H9 (cell line): ENCODE results near the gene MB. TPM values are rescaled to one million over a fixed set of nuclear protein-coding genes. Genes with fewer than 3 reads are reported as not detected.

Experiments used
- DNase-seq: peaks from one replicate; pipeline ENCODE4 v3.0.0-alpha.2; 2017
- H2AFZ ChIP-seq: one replicate; pipeline ENCODE4 v1.6.1; 2013; ENCODE audit warnings: mild to moderate bottlenecking, low read length, control low read depth, moderate library complexity
- H2AK5ac ChIP-seq: 2 replicates; pipeline ENCODE4 v1.6.1; 2013; ENCODE audit warnings: low read length, control low read depth, mixed read lengths; ENCODE audit not compliant: insufficient read length
- H2BK120ac ChIP-seq: one replicate; pipeline ENCODE4 v1.6.1; 2013; ENCODE audit warnings: low read depth, mild to moderate bottlenecking, low read length, control low read depth, inconsistent platforms; ENCODE audit not compliant: poor library complexity, severe bottlenecking
- H2BK12ac ChIP-seq: 2 replicates; pipeline ENCODE4 v1.6.1; 2013; ENCODE audit warnings: low read length, control low read depth, mixed read lengths, low read depth; ENCODE audit not compliant: insufficient read length
- H2BK15ac ChIP-seq: 2 replicates; pipeline ENCODE4 v1.6.1; 2013; ENCODE audit warnings: low read depth, low read length, control low read depth
- H2BK20ac ChIP-seq: one replicate; pipeline ENCODE4 v1.6.1; 2013; ENCODE audit warnings: low read depth, mild to moderate bottlenecking, low read length, control low read depth, inconsistent platforms; ENCODE audit not compliant: poor library complexity, severe bottlenecking
- H2BK5ac ChIP-seq: 2 replicates; pipeline ENCODE4 v1.6.1; 2013; ENCODE audit warnings: low read length, control low read depth, mixed read lengths; ENCODE audit not compliant: insufficient read length
- H3K14ac ChIP-seq: 2 replicates; pipeline ENCODE4 v1.6.1; 2013; ENCODE audit warnings: low read length, control low read depth; ENCODE audit not compliant: insufficient read depth
- H3K18ac ChIP-seq: 2 replicates; pipeline ENCODE4 v1.6.1; 2013; ENCODE audit warnings: low read depth, mild to moderate bottlenecking, mixed read lengths, low read length, control low read depth; ENCODE audit not compliant: insufficient read length
- H3K23ac ChIP-seq: 2 replicates; pipeline ENCODE4 v1.6.1; 2013; ENCODE audit warnings: low read length, control low read depth, mixed read lengths, low read depth; ENCODE audit not compliant: insufficient read length
- H3K23me2 ChIP-seq: 2 replicates; pipeline ENCODE4 v1.6.1; 2013; ENCODE audit warnings: low read depth, mild to moderate bottlenecking, mixed read lengths, low read length, control low read depth; ENCODE audit not compliant: insufficient read length, poor library complexity, severe bottlenecking
- H3K27ac ChIP-seq: 2 replicates; pipeline ENCODE4 v1.5.1; 2013; ENCODE audit warnings: low read length, control low read depth, mixed read lengths, low read depth; ENCODE audit not compliant: insufficient read length
- H3K27me3 ChIP-seq: 2 replicates; pipeline ENCODE4 v1.6.1; 2013; ENCODE audit warnings: low read length, control low read depth, inconsistent platforms; ENCODE audit not compliant: insufficient read depth
- H3K4ac ChIP-seq: 2 replicates; pipeline ENCODE4 v1.6.1; 2013; ENCODE audit warnings: low read depth, mild to moderate bottlenecking, control low read depth, inconsistent platforms, low read length, moderate library complexity
- H3K4me1 ChIP-seq: 2 replicates; pipeline ENCODE4 v1.6.1; 2013; ENCODE audit warnings: low read length, control low read depth, inconsistent platforms; ENCODE audit not compliant: insufficient read depth
- H3K4me2 ChIP-seq: 2 replicates; pipeline ENCODE4 v1.6.1; 2013; ENCODE audit warnings: low read length, control low read depth, mixed read lengths; ENCODE audit not compliant: insufficient read length, insufficient read depth
- H3K56ac ChIP-seq: 2 replicates; pipeline ENCODE4 v1.6.1; 2013; ENCODE audit warnings: low read depth, mild to moderate bottlenecking, mixed read lengths, low read length, control low read depth; ENCODE audit not compliant: insufficient read length
- H3K79me1 ChIP-seq: 2 replicates; pipeline ENCODE4 v1.6.1; 2013; ENCODE audit warnings: low read depth, mild to moderate bottlenecking, moderate library complexity, low read length, control low read depth, inconsistent platforms; ENCODE audit not compliant: insufficient read depth, poor library complexity, severe bottlenecking
- H3K79me2 ChIP-seq: 2 replicates; pipeline ENCODE4 v1.6.1; 2013; ENCODE audit warnings: low read length, control low read depth, inconsistent platforms; ENCODE audit not compliant: insufficient read depth
- H3K9ac ChIP-seq: 2 replicates; pipeline ENCODE4 v1.6.1; 2013; ENCODE audit warnings: low read length, control low read depth, mixed read lengths; ENCODE audit not compliant: insufficient read length; ENCODE audit errors: extremely low read depth
- H3K9me3 ChIP-seq: one replicate; pipeline ENCODE4 v1.6.1; 2013; ENCODE audit warnings: low read depth, low read length, inconsistent platforms; ENCODE audit not compliant: control insufficient read depth
- H3T11ph ChIP-seq: one replicate; pipeline ENCODE4 v1.6.1; 2013; ENCODE audit warnings: mild to moderate bottlenecking, low read length, control low read depth, inconsistent platforms
- H4K20me1 ChIP-seq: one replicate; pipeline ENCODE4 v1.6.1; 2013; ENCODE audit not compliant: control insufficient read depth, insufficient read length, insufficient read depth
- H4K5ac ChIP-seq: 2 replicates; pipeline ENCODE4 v1.6.1; 2013; ENCODE audit warnings: low read depth, mild to moderate bottlenecking, mixed read lengths, low read length, control low read depth; ENCODE audit not compliant: insufficient read length
- H4K8ac ChIP-seq: replicated peaks from 2 replicates; pipeline ENCODE4 v1.6.1; 2013; ENCODE audit warnings: low read length, control low read depth, mixed read lengths, low read depth; ENCODE audit not compliant: insufficient read length
- H4K91ac ChIP-seq: 2 replicates; pipeline ENCODE4 v1.6.1; 2013; ENCODE audit warnings: low read depth, mild to moderate bottlenecking, moderate library complexity, mixed read lengths, low read length, control low read depth; ENCODE audit not compliant: insufficient read length
- H3K27ac Mint-ChIP-seq, 3 experiments: 2 replicates in 2 of 3; 3 replicates in 1 of 3; pipeline ENCODE4 v1.8.0; 2020 to 2021; ENCODE audit warnings: mixed read lengths in 3 of 3, mild to moderate bottlenecking in 1 of 3, moderate library complexity in 1 of 3
- H3K27me3 Mint-ChIP-seq: 2 replicates; pipeline ENCODE4 v1.8.0; 2021; ENCODE audit warnings: low read depth, mild to moderate bottlenecking, moderate library complexity, mixed read lengths
- H3K36me3 Mint-ChIP-seq, 3 experiments: 2 replicates in 2 of 3; 3 replicates in 1 of 3; pipeline ENCODE4 v1.8.0; 2020 to 2021; ENCODE audit warnings: low read depth in 3 of 3, mixed read lengths in 3 of 3; ENCODE audit not compliant: insufficient read depth in 1 of 3
- H3K4me1 Mint-ChIP-seq, 2 experiments: 2 replicates each; pipeline ENCODE4 v1.8.0; 2020; ENCODE audit warnings: mixed read lengths in 2 of 2
- H3K4me3 Mint-ChIP-seq, 2 experiments: 2 replicates in 1 of 2; 3 replicates in 1 of 2; pipeline ENCODE4 v1.8.0; 2020 to 2021; ENCODE audit warnings: mild to moderate bottlenecking in 2 of 2, mixed read lengths in 2 of 2, moderate library complexity in 1 of 2
- H3K9me3 Mint-ChIP-seq, 2 experiments: 2 replicates in 1 of 2; 3 replicates in 1 of 2; pipeline ENCODE4 v1.8.0; 2020; ENCODE audit warnings: mild to moderate bottlenecking in 2 of 2, mixed read lengths in 2 of 2, moderate library complexity in 1 of 2
- WGBS: extraction: QIAGEN DNeasy Blood & Tissue Kit; methylation state at CpG from one replicate; pipeline ENCODE4 v1.1.7; 2013; ENCODE audit warnings: missing lambda C conversion rate, low lambda C conversion rate, mixed read lengths; ENCODE audit not compliant: insufficient read length; ENCODE audit errors: extremely low coverage; 5-methylcytosine and 5-hydroxymethylcytosine counted together
- total RNA-seq: library from RNA; stranded (reverse); gene quantifications from 2 replicates; pipeline ENCODE4 v1.2.1, GENCODE V29; 2021
- TF ChIP-seq, protein P1 (sequence below): fragments of 200-600 bp; sonication (generic); conservative IDR thresholded peaks from 3 replicates; pipeline ENCODE4 v1.8.0; 2021; ENCODE audit warnings: antibody characterized with exemption, mild to moderate bottlenecking

MB gene
- total RNA-seq, 1 experiment from 2014 or later = 0.55 TPM

DNA sequence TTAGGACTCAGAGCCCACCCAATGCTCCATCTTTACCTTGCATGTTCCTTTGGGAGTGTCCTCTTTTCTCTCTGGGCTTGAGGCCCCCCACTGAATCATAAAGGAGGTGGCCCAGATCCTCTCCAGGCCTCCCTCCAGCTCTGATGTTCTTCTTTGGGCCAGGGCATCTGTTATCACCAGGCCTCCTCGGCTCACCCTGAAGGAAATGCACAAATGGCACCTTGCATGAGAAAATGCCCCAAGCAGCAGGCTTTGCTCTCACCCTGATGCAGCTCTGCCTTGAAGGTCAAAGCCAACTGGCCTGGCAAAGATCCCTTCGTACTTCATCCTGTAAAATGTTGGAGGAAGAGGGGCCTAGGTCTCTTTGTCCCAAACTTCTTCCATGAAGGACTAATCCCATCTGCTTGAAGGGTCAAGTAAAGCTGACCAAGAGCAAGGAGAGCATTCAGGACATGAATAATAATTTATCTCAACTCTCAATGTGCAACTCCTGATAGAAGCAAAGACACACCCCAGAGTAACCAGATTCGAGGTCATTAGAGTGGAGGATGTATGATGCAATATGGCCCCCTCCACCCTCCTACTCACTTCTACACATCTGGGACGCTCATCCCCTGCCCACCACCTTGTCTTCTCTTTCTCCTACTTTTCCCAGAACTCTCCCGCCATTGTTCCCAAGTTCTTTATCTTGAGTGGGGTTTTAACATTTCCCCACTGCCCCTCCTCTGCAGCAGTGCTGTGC, 40.6 kb upstream of the MB start:
- Mint-ChIP-seq H3K36me3 (peaks cover 0 to 11% (median 0%) of the 10 kb centered on the region in 3 experiments; a peak in 6 of 7 replicates), H3K4me1 (peaks cover 18 to 23% of the 10 kb centered on the region in 2 experiments), H3K4me3 (no peak overlapping the region), H3K27ac (no peak overlapping the region; a peak in 1 of 7 replicates), H3K9me3 (peaks cover 3 to 9% of the 10 kb centered on the region in 2 experiments; a peak in 4 of 5 replicates), H3K27me3 (peaks cover 7% of the 10 kb centered on the region)
- H4K8ac ChIP-seq = no peak overlapping the region
- H3K4me2 ChIP-seq = no peak overlapping the region
- no CpG with 5 or more reads among the region's 5 CpGs for WGBS
- no peak overlapping the region for H3K14ac ChIP-seq
- H3K27me3 ChIP-seq = no peaks in the 10 kb centered on the region
- H3K56ac ChIP-seq = no peak overlapping the region
- H3T11ph ChIP-seq = no peak overlapping the region
- H3K4me1 ChIP-seq = no peaks in the 10 kb centered on the region; the same call in 1 of the 2 replicates
- no peak overlapping the region for H2AFZ ChIP-seq
- no peaks in the 10 kb centered on the region for H3K23me2 ChIP-seq
- no peak overlapping the region for H3K23ac ChIP-seq
- H4K5ac ChIP-seq = no peak overlapping the region
- H2BK120ac ChIP-seq = no peak overlapping the region
- H3K27ac ChIP-seq = no peak overlapping the region
- no peaks in the 10 kb centered on the region for H4K20me1 ChIP-seq
- H2BK5ac ChIP-seq = no peak overlapping the region
- no peak overlapping the region for H2BK12ac ChIP-seq
- H2AK5ac ChIP-seq = no peak overlapping the region
- H3K79me1 ChIP-seq = no peaks in the 10 kb centered on the region
- H3K4ac ChIP-seq = no peak overlapping the region
- no peak overlapping the region for H2BK20ac ChIP-seq
- no peak overlapping the region for H3K18ac ChIP-seq
- no peaks in the 10 kb centered on the region for H3K9me3 ChIP-seq
- H4K91ac ChIP-seq = no peak overlapping the region
- DNase-seq = no peak
- no peak overlapping the region for H3K9ac ChIP-seq
- H3K79me2 ChIP-seq = no peaks in the 10 kb centered on the region
- TF ChIP-seq, protein P1, sequence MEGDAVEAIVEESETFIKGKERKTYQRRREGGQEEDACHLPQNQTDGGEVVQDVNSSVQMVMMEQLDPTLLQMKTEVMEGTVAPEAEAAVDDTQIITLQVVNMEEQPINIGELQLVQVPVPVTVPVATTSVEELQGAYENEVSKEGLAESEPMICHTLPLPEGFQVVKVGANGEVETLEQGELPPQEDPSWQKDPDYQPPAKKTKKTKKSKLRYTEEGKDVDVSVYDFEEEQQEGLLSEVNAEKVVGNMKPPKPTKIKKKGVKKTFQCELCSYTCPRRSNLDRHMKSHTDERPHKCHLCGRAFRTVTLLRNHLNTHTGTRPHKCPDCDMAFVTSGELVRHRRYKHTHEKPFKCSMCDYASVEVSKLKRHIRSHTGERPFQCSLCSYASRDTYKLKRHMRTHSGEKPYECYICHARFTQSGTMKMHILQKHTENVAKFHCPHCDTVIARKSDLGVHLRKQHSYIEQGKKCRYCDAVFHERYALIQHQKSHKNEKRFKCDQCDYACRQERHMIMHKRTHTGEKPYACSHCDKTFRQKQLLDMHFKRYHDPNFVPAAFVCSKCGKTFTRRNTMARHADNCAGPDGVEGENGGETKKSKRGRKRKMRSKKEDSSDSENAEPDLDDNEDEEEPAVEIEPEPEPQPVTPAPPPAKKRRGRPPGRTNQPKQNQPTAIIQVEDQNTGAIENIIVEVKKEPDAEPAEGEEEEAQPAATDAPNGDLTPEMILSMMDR = no peak
- H2BK15ac ChIP-seq = no peak overlapping the region
